A673 (cell line): ENCODE measurements around the gene TTLL5.

Experiments used
- EZH2 ChIP-seq: fragments of 200-600 bp; sonication (generic); IDR thresholded peaks from 2 replicates; pipeline ENCODE4 v1.6.1; 2017; ENCODE audit warnings: borderline replicate concordance, low read depth, mild to moderate bottlenecking, mixed read lengths, antibody characterized with exemption, low read length; ENCODE audit not compliant: poor library complexity, severe bottlenecking
- TF ChIP-seq, protein P1 (sequence below): fragments of 300-800, 200-600 bp; sonication (generic); conservative IDR thresholded peaks from 2 replicates; pipeline ENCODE4 v1.5.1; 2017; ENCODE audit warnings: low read depth, mild to moderate bottlenecking, antibody characterized with exemption, low read length, moderate library complexity, mixed read lengths

DNA sequence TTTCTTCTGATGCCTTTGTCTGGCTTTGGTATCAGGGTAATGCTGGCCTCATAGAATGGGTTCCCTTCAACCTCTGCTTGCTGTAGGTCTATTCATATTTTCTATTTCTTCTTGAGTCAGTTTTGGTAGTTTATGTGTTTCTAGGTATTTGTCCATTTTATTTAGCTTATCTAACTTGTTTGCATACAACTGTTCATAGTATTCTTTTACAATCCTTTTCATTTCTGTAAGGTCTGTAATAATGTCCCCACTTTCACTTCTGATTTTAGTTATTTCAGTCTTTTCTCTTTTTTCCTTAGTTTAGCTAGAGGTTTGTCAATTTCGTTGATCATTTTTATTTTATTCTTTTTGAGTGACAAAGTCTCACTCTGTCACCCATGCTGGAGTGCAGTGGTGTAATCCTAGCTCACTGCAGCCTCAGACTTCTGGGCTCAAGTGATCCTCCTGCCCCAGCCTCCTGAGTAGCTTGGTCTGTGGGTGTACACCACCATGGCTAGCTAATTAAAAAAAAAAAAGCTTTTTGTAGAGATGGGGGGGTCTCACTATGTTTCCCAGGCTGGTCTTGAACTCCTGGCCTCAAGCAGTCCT lies 11.7 kb downstream of the TTLL5 start:
- TF ChIP-seq, protein P1, sequence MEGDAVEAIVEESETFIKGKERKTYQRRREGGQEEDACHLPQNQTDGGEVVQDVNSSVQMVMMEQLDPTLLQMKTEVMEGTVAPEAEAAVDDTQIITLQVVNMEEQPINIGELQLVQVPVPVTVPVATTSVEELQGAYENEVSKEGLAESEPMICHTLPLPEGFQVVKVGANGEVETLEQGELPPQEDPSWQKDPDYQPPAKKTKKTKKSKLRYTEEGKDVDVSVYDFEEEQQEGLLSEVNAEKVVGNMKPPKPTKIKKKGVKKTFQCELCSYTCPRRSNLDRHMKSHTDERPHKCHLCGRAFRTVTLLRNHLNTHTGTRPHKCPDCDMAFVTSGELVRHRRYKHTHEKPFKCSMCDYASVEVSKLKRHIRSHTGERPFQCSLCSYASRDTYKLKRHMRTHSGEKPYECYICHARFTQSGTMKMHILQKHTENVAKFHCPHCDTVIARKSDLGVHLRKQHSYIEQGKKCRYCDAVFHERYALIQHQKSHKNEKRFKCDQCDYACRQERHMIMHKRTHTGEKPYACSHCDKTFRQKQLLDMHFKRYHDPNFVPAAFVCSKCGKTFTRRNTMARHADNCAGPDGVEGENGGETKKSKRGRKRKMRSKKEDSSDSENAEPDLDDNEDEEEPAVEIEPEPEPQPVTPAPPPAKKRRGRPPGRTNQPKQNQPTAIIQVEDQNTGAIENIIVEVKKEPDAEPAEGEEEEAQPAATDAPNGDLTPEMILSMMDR = no peak
- TF ChIP-seq EZH2 = no peak
